ENCODE measurements around the gene RFX1.
A peak's percentile ranks its signal among the peaks of the same experiment; 100 is the strongest.
"Not testable (repeated sequence)": the region's sequence is repeated elsewhere in the genome, so short reads cannot be mapped to it uniquely, and the experiment has no call there.

RFX1 gene

GRCh38 chr19:13982773-13983172, 23.3 kb downstream of the RFX1 start:
- H3K36me3 ChIP-seq (ENCODE audit: insufficient read depth, low read length), result no peaks in the 10 kb centered on the region; the same call in 1 of the 2 replicates
- no peak overlapping the region for H3K9ac ChIP-seq (ENCODE audit: low read depth, low read length)
- no peaks in the 10 kb centered on the region for H3K9me3 ChIP-seq (ENCODE audit: control insufficient read depth, insufficient read depth, low read length)
- peaks cover 28% of the 10 kb centered on the region for H3K4me1 ChIP-seq (ENCODE audit: insufficient read depth, low read length)

GRCh38 chr19:13981988-13982501, 24.1 kb downstream of the RFX1 start:
- no peak overlapping the region for H3K9ac ChIP-seq (ENCODE audit: low read depth, low read length)

GRCh38 chr19:13981467-13981866, 24.7 kb downstream of the RFX1 start:
- Histone ChIP-seq H3K9ac (ENCODE audit: low read depth, low read length) (no peak overlapping the region), H3K36me3 (ENCODE audit: insufficient read depth, low read length) (no peaks in the 10 kb centered on the region; the same call in 1 of the 2 replicates), H3K9me3 (ENCODE audit: control insufficient read depth, insufficient read depth, low read length) (no peaks in the 10 kb centered on the region), H3K4me1 (ENCODE audit: insufficient read depth, low read length) (peaks cover 18% of the 10 kb centered on the region)

More at GRCh38 chr19:13981988-13982501, 24.1 kb downstream of the RFX1 start:
- H3K4me1 ChIP-seq (ENCODE audit: insufficient read depth, low read length), result peaks cover 22% of the 10 kb centered on the region
- H3K36me3 ChIP-seq (ENCODE audit: insufficient read depth, low read length), result no peaks in the 10 kb centered on the region; the same call in 1 of the 2 replicates
- H3K9me3 ChIP-seq (ENCODE audit: control insufficient read depth, insufficient read depth, low read length), result no peaks in the 10 kb centered on the region

GRCh38 chr19:13981021-13981420, 25.1 kb downstream of the RFX1 start:
- H3K36me3 ChIP-seq (ENCODE audit: insufficient read depth, low read length), result no peaks in the 10 kb centered on the region; the same call in 1 of the 2 replicates
- no peak overlapping the region for H3K9ac ChIP-seq (ENCODE audit: low read depth, low read length)
- H3K9me3 ChIP-seq (ENCODE audit: control insufficient read depth, insufficient read depth, low read length), result no peaks in the 10 kb centered on the region
- H3K4me1 ChIP-seq (ENCODE audit: insufficient read depth, low read length), result peaks cover 15% of the 10 kb centered on the region

GRCh38 chr19:13980340-13980739, 25.8 kb downstream of the RFX1 start:
- Histone ChIP-seq H3K9ac (ENCODE audit: low read depth, low read length) (no peak overlapping the region), H3K9me3 (ENCODE audit: control insufficient read depth, insufficient read depth, low read length) (no peaks in the 10 kb centered on the region), H3K4me1 (ENCODE audit: insufficient read depth, low read length) (peaks cover 8% of the 10 kb centered on the region), H3K36me3 (ENCODE audit: insufficient read depth, low read length) (no peaks in the 10 kb centered on the region; the same call in 1 of the 2 replicates)

- peak overlapping the region; percentile 79; the same call in 1 of the 2 replicates for H3K9ac ChIP-seq (ENCODE audit: low read depth, low read length)
- H3K9me3 ChIP-seq (ENCODE audit: control insufficient read depth, insufficient read depth, low read length), result no peaks in the 10 kb centered on the region
- no peaks in the 10 kb centered on the region; the same call in 1 of the 2 replicates for H3K36me3 ChIP-seq (ENCODE audit: insufficient read depth, low read length)
- peaks cover 7% of the 10 kb centered on the region; the same call in 1 of the 2 replicates for H3K4me1 ChIP-seq (ENCODE audit: insufficient read depth, low read length)
Measured at GRCh38 chr19:13979686-13980085, 26.4 kb downstream of the RFX1 start.

GRCh38 chr19:13979244-13979615, 26.9 kb downstream of the RFX1 start:
- no peaks in the 10 kb centered on the region; the same call in 1 of the 2 replicates for H3K36me3 ChIP-seq (ENCODE audit: insufficient read depth, low read length)
- H3K4me1 ChIP-seq (ENCODE audit: insufficient read depth, low read length), result peaks cover 7% of the 10 kb centered on the region; the same call in 1 of the 2 replicates
- H3K9me3 ChIP-seq (ENCODE audit: control insufficient read depth, insufficient read depth, low read length), result no peaks in the 10 kb centered on the region
- H3K9ac ChIP-seq (ENCODE audit: low read depth, low read length), result peak overlapping the region; percentile 79

GRCh38 chr19:13978351-13979243, 27.5 kb downstream of the RFX1 start:
- Histone ChIP-seq H3K36me3 (ENCODE audit: insufficient read depth, low read length) (no peaks in the 10 kb centered on the region; the same call in 1 of the 2 replicates), H3K9ac (ENCODE audit: low read depth, low read length) (peak overlapping the region; percentile 79), H3K4me1 (ENCODE audit: insufficient read depth, low read length) (peaks cover 4% of the 10 kb centered on the region; the same call in 1 of the 2 replicates), H3K9me3 (ENCODE audit: control insufficient read depth, insufficient read depth, low read length) (no peaks in the 10 kb centered on the region)

- H3K9ac ChIP-seq (ENCODE audit: low read depth, low read length), result peak overlapping the region; percentile 46; the same call in 1 of the 2 replicates
- no peaks in the 10 kb centered on the region for H3K9me3 ChIP-seq (ENCODE audit: control insufficient read depth, insufficient read depth, low read length)
- no peaks in the 10 kb centered on the region; the same call in 1 of the 2 replicates for H3K36me3 ChIP-seq (ENCODE audit: insufficient read depth, low read length)
- peaks cover 4% of the 10 kb centered on the region; the same call in 1 of the 2 replicates for H3K4me1 ChIP-seq (ENCODE audit: insufficient read depth, low read length)
Measured at GRCh38 chr19:13977803-13978202, 28.3 kb downstream of the RFX1 start.

- 0 out of 2 replicates have a peak, but pooled peaks cover 3% of the 10 kb centered on the region for H3K36me3 ChIP-seq (ENCODE audit: insufficient read depth, low read length)
- peaks cover 4% of the 10 kb centered on the region; the same call in 1 of the 2 replicates for H3K4me1 ChIP-seq (ENCODE audit: insufficient read depth, low read length)
- H3K9ac ChIP-seq (ENCODE audit: low read depth, low read length), result no peak overlapping the region
- H3K9me3 ChIP-seq (ENCODE audit: control insufficient read depth, insufficient read depth, low read length), result no peaks in the 10 kb centered on the region
Measured at GRCh38 chr19:13976446-13976845, 29.7 kb downstream of the RFX1 start.

GRCh38 chr19:13975870-13976269, 30.2 kb downstream of the RFX1 start:
- H3K9ac ChIP-seq (ENCODE audit: low read depth, low read length), result no peak overlapping the region
- H3K9me3 ChIP-seq (ENCODE audit: control insufficient read depth, insufficient read depth, low read length), result no peaks in the 10 kb centered on the region
- 0 out of 2 replicates have a peak, but pooled peaks cover 3% of the 10 kb centered on the region for H3K36me3 ChIP-seq (ENCODE audit: insufficient read depth, low read length)
- peaks cover 4% of the 10 kb centered on the region; the same call in 1 of the 2 replicates for H3K4me1 ChIP-seq (ENCODE audit: insufficient read depth, low read length)

GRCh38 chr19:13974073-13974472, 32.0 kb downstream of the RFX1 start:
- H3K36me3 ChIP-seq (ENCODE audit: insufficient read depth, low read length), result 0 out of 2 replicates have a peak, but pooled peaks cover 3% of the 10 kb centered on the region
- no peaks in the 10 kb centered on the region for H3K9me3 ChIP-seq (ENCODE audit: control insufficient read depth, insufficient read depth, low read length)
- H3K9ac ChIP-seq (ENCODE audit: low read depth, low read length), result peak overlapping the region; percentile 14; the same call in 1 of the 2 replicates
- peaks cover 4% of the 10 kb centered on the region; the same call in 1 of the 2 replicates for H3K4me1 ChIP-seq (ENCODE audit: insufficient read depth, low read length)

GRCh38 chr19:13973479-13973878, 32.6 kb downstream of the RFX1 start:
- not testable (repeated sequence) for H3K9ac ChIP-seq (ENCODE audit: low read depth, low read length); H3K4me1 ChIP-seq (ENCODE audit: insufficient read depth, low read length); H3K9me3 ChIP-seq (ENCODE audit: control insufficient read depth, insufficient read depth, low read length); H3K36me3 ChIP-seq (ENCODE audit: insufficient read depth, low read length)

- Histone ChIP-seq H3K9ac (ENCODE audit: low read depth, low read length) (no peak overlapping the region), H3K4me1 (ENCODE audit: insufficient read depth, low read length) (no peaks in the 10 kb centered on the region), H3K9me3 (ENCODE audit: control insufficient read depth, insufficient read depth, low read length) (no peaks in the 10 kb centered on the region), H3K36me3 (ENCODE audit: insufficient read depth, low read length) (0 out of 2 replicates have a peak, but pooled peaks cover 3% of the 10 kb centered on the region)
Measured at GRCh38 chr19:13972368-13973155, 33.6 kb downstream of the RFX1 start.
